HepG2 (cell line): ENCODE data around the gene ARL4D. TPM values are rescaled to one million over a fixed set of nuclear protein-coding genes. Genes with fewer than 3 reads are reported as not detected.

Experiments used
- KAT7 ChIP-seq: IDR thresholded peaks from 2 replicates; pipeline ENCODE4 v1.6.1; 2018; ENCODE audit warnings: borderline replicate concordance, missing compliant biosample characterization
- PHF5A ChIP-seq: IDR thresholded peaks from one replicate; pipeline ENCODE4 v1.6.1; 2018; ENCODE audit warnings: low read depth, missing genetic modification reagents; ENCODE audit not compliant: unreplicated experiment
- PRMT3 ChIP-seq: sonication (generic); formaldehyde crosslinking; IDR thresholded peaks from 2 replicates; pipeline ENCODE4 v1.8.1; 2022; ENCODE audit warnings: low read depth, mild to moderate bottlenecking, moderate library complexity, missing genetic modification reagents, borderline replicate concordance
- SMAD1 ChIP-seq: sonication (generic); formaldehyde crosslinking; IDR thresholded peaks from 2 replicates; pipeline ENCODE4 v1.4.0; 2020; ENCODE audit warnings: missing genetic modification reagents, low read depth, mild to moderate bottlenecking, borderline replicate concordance
- SMYD3 ChIP-seq: sonication (generic); formaldehyde crosslinking; IDR thresholded peaks from 2 replicates; pipeline ENCODE4 v1.8.1; 2023; ENCODE audit warnings: mild to moderate bottlenecking, missing genetic modification reagents
- ZNF407 ChIP-seq: sonication (generic); formaldehyde crosslinking; IDR thresholded peaks from one replicate; pipeline ENCODE4 v1.5.1; 2020; ENCODE audit warnings: mild to moderate bottlenecking, missing genetic modification reagents; ENCODE audit errors: not compliant biosample characterization
- ZNF44 ChIP-seq: sonication (generic); formaldehyde crosslinking; IDR thresholded peaks from 2 replicates; pipeline ENCODE4 v1.5.1; 2020; ENCODE audit warnings: mild to moderate bottlenecking, missing genetic modification reagents
- polyA plus RNA-seq, 8 experiments: library from polyadenylated mRNA; depleted of rRNA in 3 of 8; stranded (reverse) in 7 of 8; unstranded in 1 of 8; fragments of >200 nt; fragmentation: Illumina TruSeq in 4 of 8; extraction: Trizol in 4 of 8; gene quantifications; 2 replicates each; pipeline versions ENCODE4 v1.2.1 to v1.2.3, GENCODE V29; 2011 to 2016; ENCODE audit warnings: low read depth in 4 of 8, missing spikeins in 1 of 8, mixed read lengths in 1 of 8; ENCODE audit not compliant: insufficient read depth in 1 of 8
- total RNA-seq, 5 experiments: library from RNA; depleted of rRNA; stranded (reverse); fragments of >200 nt; fragmentation: Illumina TruSeq; extraction: Trizol; gene quantifications; 2 replicates each; pipeline ENCODE4 v1.2.3, GENCODE V29; 2016; ENCODE audit warnings: low read depth in 1 of 5
- TF ChIP-seq, protein P1 (sequence below), 2 experiments: fragments of 450-650 bp in 1 of 2; sonication (generic) in 1 of 2; formaldehyde crosslinking in 1 of 2; IDR thresholded peaks; 2 replicates each; pipeline versions ENCODE4 v1.6.1 to v1.8.0; 2016 to 2022; ENCODE audit warnings: antibody characterized with exemption in 1 of 2, mild to moderate bottlenecking in 1 of 2, missing genetic modification reagents in 1 of 2

ARL4D gene
- total and polyA plus RNA-seq, 2 of the 13 experiments (the other 11 are each of a cell fraction or from before 2014, with no cell fraction given): 9.0 to 25.9 TPM

GRCh38 chr17:43398724-43399595, at the start of gene ARL4D (continued):
- TF ChIP-seq, protein P1, sequence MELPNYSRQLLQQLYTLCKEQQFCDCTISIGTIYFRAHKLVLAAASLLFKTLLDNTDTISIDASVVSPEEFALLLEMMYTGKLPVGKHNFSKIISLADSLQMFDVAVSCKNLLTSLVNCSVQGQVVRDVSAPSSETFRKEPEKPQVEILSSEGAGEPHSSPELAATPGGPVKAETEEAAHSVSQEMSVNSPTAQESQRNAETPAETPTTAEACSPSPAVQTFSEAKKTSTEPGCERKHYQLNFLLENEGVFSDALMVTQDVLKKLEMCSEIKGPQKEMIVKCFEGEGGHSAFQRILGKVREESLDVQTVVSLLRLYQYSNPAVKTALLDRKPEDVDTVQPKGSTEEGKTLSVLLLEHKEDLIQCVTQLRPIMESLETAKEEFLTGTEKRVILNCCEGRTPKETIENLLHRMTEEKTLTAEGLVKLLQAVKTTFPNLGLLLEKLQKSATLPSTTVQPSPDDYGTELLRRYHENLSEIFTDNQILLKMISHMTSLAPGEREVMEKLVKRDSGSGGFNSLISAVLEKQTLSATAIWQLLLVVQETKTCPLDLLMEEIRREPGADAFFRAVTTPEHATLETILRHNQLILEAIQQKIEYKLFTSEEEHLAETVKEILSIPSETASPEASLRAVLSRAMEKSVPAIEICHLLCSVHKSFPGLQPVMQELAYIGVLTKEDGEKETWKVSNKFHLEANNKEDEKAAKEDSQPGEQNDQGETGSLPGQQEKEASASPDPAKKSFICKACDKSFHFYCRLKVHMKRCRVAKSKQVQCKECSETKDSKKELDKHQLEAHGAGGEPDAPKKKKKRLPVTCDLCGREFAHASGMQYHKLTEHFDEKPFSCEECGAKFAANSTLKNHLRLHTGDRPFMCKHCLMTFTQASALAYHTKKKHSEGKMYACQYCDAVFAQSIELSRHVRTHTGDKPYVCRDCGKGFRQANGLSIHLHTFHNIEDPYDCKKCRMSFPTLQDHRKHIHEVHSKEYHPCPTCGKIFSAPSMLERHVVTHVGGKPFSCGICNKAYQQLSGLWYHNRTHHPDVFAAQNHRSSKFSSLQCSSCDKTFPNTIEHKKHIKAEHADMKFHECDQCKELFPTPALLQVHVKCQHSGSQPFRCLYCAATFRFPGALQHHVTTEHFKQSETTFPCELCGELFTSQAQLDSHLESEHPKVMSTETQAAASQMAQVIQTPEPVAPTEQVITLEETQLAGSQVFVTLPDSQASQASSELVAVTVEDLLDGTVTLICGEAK (IDR thresholded peaks at IDR 0.05): no peak
- TF ChIP-seq, protein P1 (CRISPR knock-in tag; IDR thresholded peaks at IDR 0.05): peak; percentile 88
- TF ChIP-seq ZNF44 (CRISPR knock-in tag) (peak; percentile 52; the same call in 1 of the 2 replicates), PRMT3 (CRISPR knock-in tag) (no peak), SMAD1 (CRISPR knock-in tag) (peak; percentile 87; the same call in 1 of the 2 replicates), KAT7 (CRISPR knock-in tag) (peak; percentile 72; the same call in 1 of the 2 replicates), PHF5A (peak; percentile 29), ZNF407 (CRISPR knock-in tag) (peak; percentile 77), SMYD3 (CRISPR knock-in tag) (peak; percentile 67; the same call in 1 of the 2 replicates)
